HG03565 (cell line): ENCODE results near the gene XPA.
A peak's percentile ranks its signal among the peaks of the same experiment; 100 is the strongest.

Experiments
- ATAC-seq: cut with Tn5 transposase; IDR thresholded peaks from one replicate; pipeline ENCODE4 v1.9.1; 2021; ENCODE audit warnings: mild to moderate bottlenecking, moderate library complexity; ENCODE audit not compliant: unreplicated experiment

The XPA gene

GRCh38 chr9:97659771-97660170 is 37.4 kb downstream of the XPA start:
- no peak for ATAC-seq

GRCh38 chr9:97658707-97659106 is 38.4 kb downstream of the XPA start:
- no peak for ATAC-seq

DNA sequence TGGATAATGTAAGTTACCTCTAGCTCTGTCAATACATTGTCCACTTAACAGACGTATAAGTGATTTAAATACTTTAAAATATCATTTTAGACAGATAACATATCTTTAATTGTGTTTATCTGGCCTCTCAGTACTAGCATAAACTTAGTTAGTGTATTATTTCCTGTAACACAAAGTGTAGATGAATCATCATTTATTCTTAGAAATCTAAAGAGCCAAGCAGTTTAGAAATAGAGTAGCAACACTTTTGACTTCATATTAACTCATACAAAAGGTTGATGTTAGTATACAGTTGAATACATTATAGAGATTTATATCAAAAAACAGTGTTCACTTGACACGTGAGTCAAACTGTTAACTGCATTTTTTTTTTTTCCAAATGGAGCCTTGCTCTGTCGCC is 45.5 kb downstream of the XPA start:
- no peak for ATAC-seq

DNA sequence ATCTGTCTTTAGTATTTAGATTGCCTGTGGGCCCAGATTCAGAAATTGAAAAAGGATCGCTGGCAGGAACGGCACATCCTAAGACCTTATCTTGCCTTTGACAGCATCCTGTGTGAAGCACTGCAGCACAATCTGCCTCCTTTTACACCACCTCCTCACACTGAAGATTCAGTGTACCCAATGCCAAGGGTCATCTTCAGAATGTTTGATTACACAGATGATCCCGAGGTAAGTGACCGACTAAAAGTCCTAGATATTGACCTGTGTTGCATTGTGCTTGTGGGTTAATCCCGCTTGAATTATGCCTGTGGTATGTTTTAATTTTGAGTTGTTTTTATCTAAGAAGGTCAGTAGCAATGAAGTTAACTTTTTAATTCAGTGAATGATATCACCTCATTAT is 49.1 kb downstream of the XPA start:
- ATAC-seq = no peak

- no peak for ATAC-seq
These were observed 51.4 kb downstream of the XPA start for GRCh38 chr9:97645720-97646119.

DNA sequence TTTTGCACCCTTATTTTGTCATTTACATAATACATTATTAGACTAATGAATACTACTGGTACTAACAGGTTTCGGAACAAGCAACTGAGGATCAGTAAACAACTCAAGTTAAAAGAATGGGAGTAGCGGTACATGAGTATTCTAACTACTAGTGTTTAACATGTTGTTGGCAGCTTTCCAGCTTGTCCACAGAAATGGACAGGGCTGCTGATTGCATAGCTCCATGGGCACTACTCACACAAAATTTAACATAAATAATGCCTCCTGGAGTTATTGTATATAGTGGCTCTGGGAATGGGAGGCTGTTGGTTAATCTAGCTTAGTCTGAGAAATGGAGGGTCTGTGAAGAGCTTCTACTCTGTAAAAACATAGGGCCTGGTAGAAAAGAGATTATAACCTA is 56.8 kb downstream of the XPA start:
- no peak for ATAC-seq

GRCh38 chr9:97638666-97639065 is 58.5 kb downstream of the XPA start:
- no peak for ATAC-seq

DNA sequence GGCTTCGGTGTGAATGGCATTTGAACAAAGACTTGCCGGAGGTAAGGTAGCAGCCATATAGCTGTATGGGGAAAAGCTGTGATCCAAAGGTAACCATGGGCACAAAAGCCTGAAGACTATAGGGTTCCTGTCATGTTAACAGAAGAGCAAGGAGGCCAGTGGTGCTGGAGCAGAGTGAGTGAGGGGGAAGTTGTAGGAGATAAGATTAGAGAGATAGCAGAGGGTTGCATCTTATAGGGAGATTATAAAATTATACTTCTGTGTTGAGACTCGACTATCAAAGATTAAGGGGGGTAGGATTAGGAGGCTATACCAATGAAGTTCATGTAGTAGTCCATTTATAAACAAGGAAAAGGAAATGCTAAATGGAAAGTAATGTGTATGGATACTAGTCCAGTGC is 60.2 kb downstream of the XPA start:
- no peak for ATAC-seq

DNA sequence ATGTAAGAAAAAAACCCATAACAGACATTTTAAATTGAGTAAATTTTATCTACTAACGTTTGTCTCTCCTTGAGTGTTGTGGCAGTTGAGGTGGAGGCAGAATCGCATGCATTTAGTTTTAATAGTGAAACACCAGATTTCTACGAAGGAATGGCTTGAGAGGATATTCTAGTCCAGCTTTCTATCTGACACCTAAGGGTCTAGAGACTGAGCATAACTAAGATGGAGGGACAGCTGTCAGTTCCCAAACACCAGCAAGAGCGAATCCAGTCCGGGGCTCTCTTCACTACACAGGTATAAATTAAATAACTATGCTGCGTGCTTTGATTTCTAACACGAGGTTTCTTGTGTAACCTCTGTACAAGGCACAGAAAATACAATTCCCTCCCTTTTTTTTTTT is 62.1 kb downstream of the XPA start:
- no peak for ATAC-seq

GRCh38 chr9:97633859-97634490 is 63.2 kb downstream of the XPA start:
- ATAC-seq = no peak

DNA sequence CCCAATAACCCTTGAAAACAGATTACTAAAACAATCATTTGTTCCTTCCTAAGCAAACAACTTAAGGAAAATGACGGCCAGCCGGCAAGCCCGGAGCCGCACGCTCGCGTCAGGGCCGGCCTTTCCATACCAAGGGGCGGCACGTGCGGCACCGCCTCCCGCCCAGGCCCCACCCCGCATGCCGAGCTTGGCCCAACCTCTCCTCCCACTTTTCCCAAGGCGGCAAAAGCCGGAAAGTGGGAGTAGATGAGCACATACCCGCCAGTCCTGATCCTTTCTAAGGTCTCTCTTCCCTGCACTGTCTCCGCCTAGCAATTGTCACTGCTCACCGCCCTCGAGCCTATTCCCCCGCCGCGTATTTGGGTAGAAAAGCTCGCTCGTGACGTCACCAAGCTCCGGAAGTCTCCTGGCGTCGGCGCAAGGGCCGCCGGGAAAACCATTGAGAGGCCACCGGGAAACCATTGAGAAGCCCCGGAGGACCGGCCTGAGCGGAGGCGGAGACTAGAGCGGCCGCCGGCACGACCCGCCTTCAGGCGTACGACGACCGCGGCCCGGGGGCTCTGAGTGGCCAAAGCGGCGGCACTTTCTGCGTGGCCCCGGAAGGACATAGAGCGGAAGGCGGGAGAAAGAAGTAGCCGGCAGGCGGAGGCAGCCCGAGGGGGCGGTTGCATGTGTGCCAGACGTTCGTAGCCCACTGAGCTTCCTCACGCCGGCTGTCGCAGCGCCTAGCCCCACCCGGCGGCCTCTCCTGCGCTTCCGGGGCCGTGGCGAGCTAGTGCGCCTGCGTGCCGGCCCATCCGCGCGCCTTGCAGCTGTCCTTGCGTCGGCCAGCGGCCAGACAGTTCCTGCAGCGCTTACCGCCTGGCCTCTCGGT is 63.9 kb downstream of the XPA start, which contains the start of the genes NCBP1 and TSTD2:
NCBP1 (plus strand) TSS at position 837 of the 874 bp plus-strand sequence. CDS start 61 bp downstream, outside the sequence.
TSTD2 (minus strand) TSS at position 384 of the 874 bp plus-strand sequence. CDS start 5,806 bp downstream, outside the sequence.
- peak; percentile 72 for ATAC-seq

GRCh38 chr9:97632248-97632984 is 64.7 kb downstream of the XPA start:
- no peak for ATAC-seq

DNA sequence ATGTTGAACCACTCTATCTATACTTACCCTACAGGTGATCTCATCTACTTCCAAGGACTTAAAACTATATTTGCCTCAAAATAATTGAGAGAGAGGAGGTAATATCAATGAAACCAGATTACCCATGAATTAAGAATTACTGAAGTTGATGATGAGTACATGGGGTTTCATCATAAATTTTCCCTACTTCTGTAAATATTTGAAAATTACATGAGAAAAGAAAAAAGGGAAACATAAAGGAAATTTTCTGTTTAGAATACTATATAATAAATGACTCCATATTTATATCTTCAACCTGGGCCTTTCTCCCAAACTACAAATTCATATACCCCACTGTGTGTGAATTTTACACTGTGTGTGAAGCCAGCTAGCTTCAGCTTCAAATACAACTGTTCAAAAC is 66.5 kb downstream of the XPA start:
- ATAC-seq = no peak

DNA sequence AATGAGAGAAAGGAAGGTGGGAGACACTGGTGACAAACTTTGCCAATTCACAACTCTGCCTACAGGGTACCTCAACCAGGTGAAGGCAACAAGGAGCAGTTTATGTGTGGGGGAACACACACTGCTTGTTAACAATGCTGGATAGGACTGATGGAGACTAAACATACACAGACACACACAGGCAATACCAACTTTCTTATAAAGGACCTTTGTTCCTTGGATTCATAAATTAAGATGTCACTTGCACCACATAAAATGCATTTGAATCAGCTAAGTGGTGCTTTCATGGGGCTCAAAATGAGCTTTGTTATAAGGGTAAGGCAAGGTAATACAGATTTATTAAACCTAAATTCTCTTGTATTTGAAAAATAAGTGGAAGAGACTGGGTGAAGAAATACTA is 68.0 kb downstream of the XPA start:
- ATAC-seq = no peak

DNA sequence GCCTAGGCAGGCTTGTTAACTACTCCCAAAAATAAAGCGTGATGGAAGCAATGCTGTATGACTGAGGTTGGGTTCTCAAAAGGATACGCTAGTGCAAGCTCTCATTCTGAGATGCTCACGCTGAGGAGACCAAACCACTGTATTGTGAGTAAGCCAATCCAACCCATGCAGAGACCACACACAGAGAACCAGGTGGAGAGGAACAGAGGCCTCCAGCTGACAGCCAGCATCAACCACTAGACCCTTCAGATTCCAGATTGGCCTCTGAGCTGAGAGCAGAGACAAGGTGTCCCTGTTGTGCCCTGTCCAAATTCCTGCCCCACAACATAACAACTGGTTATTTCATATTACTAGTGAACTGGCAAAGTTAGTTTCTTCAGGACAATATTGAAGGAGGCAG is 68.5 kb downstream of the XPA start:
- no peak for ATAC-seq

DNA sequence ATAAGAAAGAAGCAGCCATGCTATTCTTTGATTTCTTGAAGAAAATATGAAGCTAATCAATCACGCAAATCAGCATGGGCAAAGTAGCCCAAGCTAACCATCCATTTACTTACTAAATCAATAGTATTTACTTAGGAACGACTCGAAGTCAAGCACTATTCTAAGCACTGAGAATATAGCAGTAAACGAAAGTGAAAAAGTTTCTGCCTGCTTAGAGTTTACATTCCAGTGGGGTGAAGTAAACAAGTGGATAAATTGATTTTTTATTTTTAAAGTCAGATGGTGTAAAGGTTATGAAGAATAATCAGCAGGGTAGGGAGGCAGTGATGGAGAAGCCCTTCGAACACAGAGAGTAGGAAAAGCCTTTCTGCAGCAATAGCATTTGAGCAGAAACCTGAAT is 69.5 kb downstream of the XPA start:
- ATAC-seq = no peak

- ATAC-seq = no peak
These were observed 71.5 kb downstream of the XPA start for GRCh38 chr9:97625620-97626019.
